Measurements from ENCODE around the gene CMPK1. TPM values are rescaled to one million over a fixed set of nuclear protein-coding genes. Genes with fewer than 3 reads are reported as not detected.

The CMPK1 gene
- total and polyA plus RNA-seq, 2 donors (not counting 1 experiment from before 2014, with no cell fraction given) = 65.1 to 87.4 TPM

DNA sequence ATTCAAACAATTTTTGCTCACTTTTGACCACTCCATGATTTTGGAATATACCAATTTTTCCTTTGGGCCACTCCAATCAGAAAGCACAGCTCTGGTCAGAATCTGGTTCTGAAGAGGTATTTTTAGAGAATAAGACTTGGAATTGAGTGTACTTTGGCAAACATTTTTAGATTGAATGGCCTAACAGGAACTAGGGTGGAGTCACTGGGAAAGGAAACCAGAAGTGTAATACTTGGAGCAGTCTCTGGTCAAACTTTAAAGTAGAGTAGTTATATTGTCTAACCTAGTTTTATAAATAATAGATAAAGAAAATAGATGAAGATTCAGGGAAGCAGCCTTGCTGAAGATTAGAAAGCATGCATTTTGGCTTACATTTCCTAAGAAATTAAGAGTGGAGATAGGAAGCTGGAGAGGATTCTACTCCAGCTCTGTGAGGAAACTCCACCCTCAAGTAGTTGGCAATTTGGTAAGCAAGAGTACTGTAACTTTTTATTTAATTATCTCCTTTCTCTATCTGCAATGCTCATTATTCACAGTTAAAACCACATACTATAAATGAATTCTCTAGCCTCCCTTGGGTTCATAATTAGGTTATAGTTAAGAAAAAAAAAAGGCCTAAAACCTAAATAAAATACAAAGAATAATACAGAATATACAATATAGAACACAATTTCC is 35.4 kb upstream of the CMPK1 start:
- Histone ChIP-seq H3K27me3 (ENCODE audit: control insufficient read depth, insufficient read depth, low read length) (no peaks in the 10 kb centered on the region), H3K79me2 (ENCODE audit: control insufficient read depth, insufficient read depth, low read length) (no peaks in the 10 kb centered on the region), H3K9me3 (ENCODE audit: control insufficient read depth, insufficient read depth, low read depth, low read length) (no peaks in the 10 kb centered on the region), H3K4me3 (replicated peaks in 1 of 4; ENCODE audit: control extremely low read depth in 1 of 4, insufficient read depth in 1 of 4, low read depth in 3 of 4, low read length in 4 of 4) (no peak overlapping the region), H4K20me1 (ENCODE audit: control insufficient read depth, extremely low read depth, insufficient read depth, low read length) (no peaks in the 10 kb centered on the region), H3K36me3 (ENCODE audit: control insufficient read depth, insufficient read depth, low read length) (peaks cover 4% of the 10 kb centered on the region), H3K4me2 (ENCODE audit: extremely low read depth, insufficient read depth, low read length) (no peak overlapping the region), H3K27ac (ENCODE audit: insufficient read depth, low read length) (no peak overlapping the region), H2AFZ (ENCODE audit: low read length) (no peak overlapping the region), H3K9ac (ENCODE audit: insufficient read depth, low read length) (no peak overlapping the region), H3K4me1 (ENCODE audit: control insufficient read depth, extremely low read depth, insufficient read depth, low read length) (no peaks in the 10 kb centered on the region)
- DNase-seq (ENCODE audit: low read depth in 2 of 2) = no peak
- TF ChIP-seq EZH2 (IDR thresholded peaks at IDR 0.05; ENCODE audit: low read length, missing control alignments) (no peak), CTCF (conservative IDR thresholded peaks at IDR 0.05 in 1 of 2, IDR thresholded peaks at IDR 0.05 in 1 of 2; ENCODE audit: low read depth in 1 of 2, low read length in 2 of 2) (no peak)

GRCh38 chr1:47302472-47302871 is 31.1 kb upstream of the CMPK1 start:
- TF ChIP-seq CTCF (conservative IDR thresholded peaks at IDR 0.05 in 1 of 2, IDR thresholded peaks at IDR 0.05 in 1 of 2; ENCODE audit: low read depth in 1 of 2, low read length in 2 of 2) = no peak
- TF ChIP-seq EZH2 (IDR thresholded peaks at IDR 0.05; ENCODE audit: low read length, missing control alignments) = no peak
- Histone ChIP-seq H3K79me2 (ENCODE audit: control insufficient read depth, insufficient read depth, low read length) (peaks cover 4% of the 10 kb centered on the region), H3K4me3 (replicated peaks in 1 of 4; ENCODE audit: control extremely low read depth in 1 of 4, insufficient read depth in 1 of 4, low read depth in 3 of 4, low read length in 4 of 4) (no peak overlapping the region), H3K27ac (ENCODE audit: insufficient read depth, low read length) (no peak overlapping the region), H3K4me2 (ENCODE audit: extremely low read depth, insufficient read depth, low read length) (no peak overlapping the region), H3K4me1 (ENCODE audit: control insufficient read depth, extremely low read depth, insufficient read depth, low read length) (no peaks in the 10 kb centered on the region), H3K9me3 (ENCODE audit: control insufficient read depth, insufficient read depth, low read depth, low read length) (no peaks in the 10 kb centered on the region), H2AFZ (ENCODE audit: low read length) (no peak overlapping the region), H4K20me1 (ENCODE audit: control insufficient read depth, extremely low read depth, insufficient read depth, low read length) (no peaks in the 10 kb centered on the region), H3K9ac (ENCODE audit: insufficient read depth, low read length) (no peak overlapping the region), H3K27me3 (ENCODE audit: control insufficient read depth, insufficient read depth, low read length) (no peaks in the 10 kb centered on the region), H3K36me3 (ENCODE audit: control insufficient read depth, insufficient read depth, low read length) (peaks cover 4% of the 10 kb centered on the region)
- no peak for DNase-seq (ENCODE audit: low read depth in 2 of 2)

DNA sequence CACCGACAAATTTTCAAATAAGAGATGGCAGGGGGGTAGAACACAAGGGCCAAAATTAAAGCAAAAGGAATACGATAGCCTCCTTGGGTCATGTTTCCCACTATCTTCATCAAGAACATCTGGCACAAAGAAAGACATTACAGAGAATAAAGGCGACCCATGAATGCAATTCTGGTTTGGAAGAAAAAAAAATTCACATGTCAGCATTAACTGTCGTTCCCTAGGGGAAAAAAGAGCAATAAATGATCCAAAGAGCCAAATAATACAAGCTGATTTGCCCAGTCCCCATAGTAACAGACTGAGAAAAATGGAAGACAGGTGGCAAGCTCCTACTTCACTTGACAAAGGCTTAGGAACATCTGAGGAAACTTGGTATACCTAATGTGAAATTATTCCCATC is 24.2 kb upstream of the CMPK1 start:
- no peak overlapping the region for H3K4me2 ChIP-seq (ENCODE audit: extremely low read depth, insufficient read depth, low read length)
- no peaks in the 10 kb centered on the region for H4K20me1 ChIP-seq (ENCODE audit: control insufficient read depth, extremely low read depth, insufficient read depth, low read length)
- no peaks in the 10 kb centered on the region for H3K27me3 ChIP-seq (ENCODE audit: control insufficient read depth, insufficient read depth, low read length)
- no peak for TF ChIP-seq CTCF (conservative IDR thresholded peaks at IDR 0.05 in 1 of 2, IDR thresholded peaks at IDR 0.05 in 1 of 2; ENCODE audit: low read depth in 1 of 2, low read length in 2 of 2)
- no peak for TF ChIP-seq EZH2 (IDR thresholded peaks at IDR 0.05; ENCODE audit: low read length, missing control alignments)
- H3K27ac ChIP-seq (ENCODE audit: insufficient read depth, low read length) = no peak overlapping the region
- H3K79me2 ChIP-seq (ENCODE audit: control insufficient read depth, insufficient read depth, low read length) = peaks cover 42% of the 10 kb centered on the region
- no peak for DNase-seq (ENCODE audit: low read depth in 2 of 2)
- no peaks in the 10 kb centered on the region for H3K9me3 ChIP-seq (ENCODE audit: control insufficient read depth, insufficient read depth, low read depth, low read length)
- H3K4me3 ChIP-seq (replicated peaks in 1 of 4; ENCODE audit: control extremely low read depth in 1 of 4, insufficient read depth in 1 of 4, low read depth in 3 of 4, low read length in 4 of 4) = no peak overlapping the region
- peaks cover 4% of the 10 kb centered on the region for H3K4me1 ChIP-seq (ENCODE audit: control insufficient read depth, extremely low read depth, insufficient read depth, low read length)
- no peak overlapping the region for H2AFZ ChIP-seq (ENCODE audit: low read length)
- no peak overlapping the region for H3K9ac ChIP-seq (ENCODE audit: insufficient read depth, low read length)
- no peaks in the 10 kb centered on the region for H3K36me3 ChIP-seq (ENCODE audit: control insufficient read depth, insufficient read depth, low read length)
